Measurements from ENCODE around the gene ARF6. TPM values are rescaled to one million over a fixed set of nuclear protein-coding genes. Genes with fewer than 3 reads are reported as not detected.

The ARF6 gene
- total and polyA plus RNA-seq, 9 of the 15 experiments (the other 6 are each of a cell fraction or from before 2014, with no cell fraction given): 15.3 to 35.2 (median 24.9) TPM

DNA sequence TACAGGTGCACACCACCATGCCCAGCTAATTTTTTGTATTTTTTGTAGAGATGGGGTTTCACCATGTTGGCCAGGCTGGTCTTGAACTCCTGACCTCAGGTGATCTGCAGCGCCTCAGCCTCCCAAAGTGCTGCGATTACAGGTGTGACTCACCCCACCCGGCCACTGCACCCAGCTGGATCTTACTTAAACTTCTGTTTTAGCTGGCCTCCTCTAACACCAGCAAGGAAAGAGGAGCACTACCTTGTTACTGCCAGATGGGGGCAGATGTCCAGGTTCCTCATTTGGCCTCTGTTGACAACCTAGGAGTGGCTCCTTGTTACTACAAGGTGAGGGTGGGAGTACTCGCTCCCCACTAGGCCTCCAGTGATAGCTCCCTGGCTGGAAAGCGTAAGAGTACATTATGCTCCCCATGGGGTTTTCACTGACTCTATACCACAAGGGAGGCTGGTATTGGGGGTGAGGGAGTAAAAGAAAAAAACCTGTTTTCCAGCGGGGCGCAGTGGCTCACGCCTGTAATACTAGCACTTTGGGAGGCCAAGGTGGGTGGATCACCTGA lies 13.2 kb upstream of the ARF6 start (continued):
- no peak for TF ChIP-seq ZNF444 (CRISPR knock-in tag; IDR thresholded peaks at IDR 0.05)
- 0 out of 2 replicates have a peak, but pooled peaks have one; percentile 19 for TF ChIP-seq L3MBTL2 (IDR thresholded peaks at IDR 0.05)
- no peak for TF ChIP-seq MITF (IDR thresholded peaks at IDR 0.05)
- TF ChIP-seq YY1 (IDR thresholded peaks at IDR 0.05; ENCODE audit: borderline replicate concordance in 1 of 3, control insufficient read depth in 1 of 3, extremely low read depth in 1 of 3, insufficient read depth in 3 of 3, insufficient read length in 1 of 3, insufficient replicate concordance in 2 of 3, low read depth in 1 of 3, low read length in 2 of 3): no peak
- TF ChIP-seq STAT5A (IDR thresholded peaks at IDR 0.05; ENCODE audit: borderline replicate concordance, low read length): no peak
- no peak for TF ChIP-seq HDAC3 (IDR thresholded peaks at IDR 0.05; ENCODE audit: borderline replicate concordance, partially characterized antibody)
- TF ChIP-seq BHLHE40 (IDR thresholded peaks at IDR 0.05; ENCODE audit: low read length): peak; percentile 40; the same call in 1 of the 2 replicates
- TF ChIP-seq PTTG1 (tag; IDR thresholded peaks at IDR 0.05; ENCODE audit: low read depth): no peak
- 0 out of 2 replicates have a peak, but pooled peaks have one; percentile 11 for TF ChIP-seq VEZF1 (CRISPR knock-in tag; IDR thresholded peaks at IDR 0.05)
- no peak for TF ChIP-seq MCM7 (IDR thresholded peaks at IDR 0.05)
- 0 out of 2 replicates have a peak, but pooled peaks have one; percentile 28 for TF ChIP-seq SMARCE1 (IDR thresholded peaks at IDR 0.05)
- peak; percentile 35; the same call in 1 of the 2 replicates for TF ChIP-seq ATF7 (IDR thresholded peaks at IDR 0.05)
- TF ChIP-seq ZNF318 (IDR thresholded peaks at IDR 0.05; ENCODE audit: borderline replicate concordance in 1 of 2, low read depth in 1 of 2): no peak
- no peak for TF ChIP-seq ZFP1 (CRISPR knock-in tag; IDR thresholded peaks at IDR 0.05)
- no peak for TF ChIP-seq TBL1XR1 (IDR thresholded peaks at IDR 0.05; ENCODE audit: low read length in 2 of 2)
- TF ChIP-seq ARID1B (IDR thresholded peaks at IDR 0.05): peak; percentile 53
- no peak for TF ChIP-seq NRF1 (conservative IDR thresholded peaks at IDR 0.05 in 1 of 2, IDR thresholded peaks at IDR 0.05 in 1 of 2)

All from K562 (cell line).